Activated CD4-positive, alpha-beta T cell treated with anti-CD3 and anti-CD28 coated beads, Interleukin-2, amount 10 ng/mL, durations not matched to agents 7 days and 5 days (primary cell): ENCODE data around the gene SPN. TPM values are rescaled to one million over a fixed set of nuclear protein-coding genes. Genes with fewer than 3 reads are reported as not detected.

ENCODE experiments used
- CTCF ChIA-PET: fragments of 350-600 bp; sonication (Branson Sonifier 250); formaldehyde crosslinking; loops from one replicate; lab custom pipeline; 2021; ENCODE audit warnings: antibody characterized with exemption; lab: Charles Lee
- POLR2A ChIA-PET: fragments of 350-600 bp; sonication (Branson Sonifier 250); formaldehyde crosslinking; loops from one replicate; lab custom pipeline; 2021; ENCODE audit warnings: antibody characterized with exemption; lab: Charles Lee
- DNase-seq: peaks from one replicate; pipeline ENCODE4 v3.0.0-alpha.2; 2020
- H3K27ac Mint-ChIP-seq: one replicate; pipeline ENCODE4 v1.8.0; 2021; ENCODE audit warnings: mild to moderate bottlenecking, moderate library complexity, mixed read lengths
- H3K27me3 Mint-ChIP-seq: one replicate; pipeline ENCODE4 v1.8.0; 2021; ENCODE audit warnings: mixed read lengths
- H3K36me3 Mint-ChIP-seq: one replicate; pipeline ENCODE4 v1.8.0; 2021; ENCODE audit warnings: low read depth, mixed read lengths
- H3K4me1 Mint-ChIP-seq: one replicate; pipeline ENCODE4 v1.8.0; 2021; ENCODE audit warnings: mixed read lengths
- H3K4me3 Mint-ChIP-seq: one replicate; pipeline ENCODE4 v1.8.0; 2021; ENCODE audit warnings: mild to moderate bottlenecking, moderate library complexity, mixed read lengths
- H3K9me3 Mint-ChIP-seq: one replicate; pipeline ENCODE4 v1.8.0; 2021; ENCODE audit warnings: mixed read lengths
- total RNA-seq, 2 experiments: library from RNA; stranded (reverse); gene quantifications; one replicate each; pipeline ENCODE4 v1.2.3, GENCODE V29; 2021

SPN gene
- total RNA-seq, 2 experiments from 2014 or later: 351 to 357 TPM

GRCh38 chr16:29714972-29715371 is 51.9 kb downstream of the SPN start:
- CTCF ChIA-PET: interaction anchor here (1.0 to 3.1 kb wide), 2 partner anchors 14 to 75 kb away, joined by 4 to 9 read pairs; partner anchors contain the start of gene KIF22

DNA sequence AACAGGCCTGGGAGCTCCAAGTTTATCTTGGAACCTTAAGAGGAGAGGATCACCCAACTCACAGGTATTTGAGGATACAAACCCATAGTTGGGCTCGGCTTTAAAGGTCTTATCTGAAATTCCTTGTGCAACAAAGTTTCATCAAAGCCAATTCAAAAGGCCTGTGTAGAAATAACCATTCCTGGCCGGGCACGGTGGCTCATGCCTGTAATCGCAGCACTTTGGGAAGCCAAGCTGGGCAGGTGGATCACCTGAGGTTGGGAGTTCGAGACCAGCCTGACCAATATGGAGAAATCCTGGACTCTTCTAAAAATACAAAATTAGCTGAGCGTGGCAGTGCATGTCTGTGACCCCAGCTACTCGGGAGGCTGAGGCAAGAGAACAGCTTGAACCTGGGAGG is 54.1 kb downstream of the SPN start:
- ChIA-PET POLR2A (no interaction called here), CTCF (interaction anchor here (0.7 to 3.1 kb wide), 2 partner anchors 15 to 73 kb away, joined by 4 to 9 read pairs; partner anchors contain the start of gene KIF22)
- Mint-ChIP-seq H3K27ac (no peak overlapping the region), H3K9me3 (no peaks in the 10 kb centered on the region), H3K4me1 (peaks cover 11% of the 10 kb centered on the region), H3K27me3 (peaks cover 3% of the 10 kb centered on the region), H3K36me3 (no peaks in the 10 kb centered on the region), H3K4me3 (no peak overlapping the region)
- no peak for DNase-seq

More at GRCh38 chr16:29714972-29715371, 51.9 kb downstream of the SPN start:
- no peak overlapping the region for H3K27ac Mint-ChIP-seq
- H3K27me3 Mint-ChIP-seq: peaks cover 3% of the 10 kb centered on the region
- H3K4me1 Mint-ChIP-seq: peaks cover 9% of the 10 kb centered on the region
- POLR2A ChIA-PET: no interaction called here
- no peak for DNase-seq
- H3K36me3 Mint-ChIP-seq: no peaks in the 10 kb centered on the region
- no peaks in the 10 kb centered on the region for H3K9me3 Mint-ChIP-seq
- H3K4me3 Mint-ChIP-seq: no peak overlapping the region

GRCh38 chr16:29719063-29719462 is 56.0 kb downstream of the SPN start:
- no peak for DNase-seq
- no peaks in the 10 kb centered on the region for H3K9me3 Mint-ChIP-seq
- ChIA-PET POLR2A (no interaction called here), CTCF (interaction anchor here (0.6 to 0.9 kb wide), 2 partner anchors 15 to 53 kb away, joined by 3 read pairs; no protein-coding TSS in a partner anchor)
- no peak overlapping the region for H3K27ac Mint-ChIP-seq
- H3K4me1 Mint-ChIP-seq: peaks cover 15% of the 10 kb centered on the region
- no peak overlapping the region for H3K4me3 Mint-ChIP-seq
- peaks cover 2% of the 10 kb centered on the region for H3K27me3 Mint-ChIP-seq
- no peaks in the 10 kb centered on the region for H3K36me3 Mint-ChIP-seq

Other genes starting within 250 kb of the SPN start
- 10 to 100 TPM; 11.0 to 21.2 TPM for gene BOLA2, start 208.9 kb upstream of the SPN start, total RNA-seq
- gene SLX1B, start 208.7 kb upstream of the SPN start, total RNA-seq: 100 to 1,000 TPM in 1 of 2 experiments, 10 to 100 TPM in 1; 76.1 to 100 TPM
- 1 to 10 TPM; 2.2 to 2.9 TPM for gene SULT1A4, start 203.3 kb upstream of the SPN start, total RNA-seq
- gene NPIPB12, start 156.8 kb upstream of the SPN start, total RNA-seq: 10 to 100 TPM; 52.1 to 54.5 TPM
- gene QPRT, start 15.9 kb downstream of the SPN start, total RNA-seq: 1 to 10 TPM; 3.9 to 4.8 TPM
- gene C16orf54, start 82.7 kb downstream of the SPN start, total RNA-seq: 10 to 100 TPM; 88.3 to 92.3 TPM
- not detected for gene ZG16, start 115.0 kb downstream of the SPN start, total RNA-seq
- gene KIF22, start 127.5 kb downstream of the SPN start, total RNA-seq: 100 to 1,000 TPM; 244 to 253 TPM
- gene MAZ, start 143.3 kb downstream of the SPN start, total RNA-seq: 100 to 1,000 TPM; 528 to 590 TPM
- gene PRRT2, start 148.9 kb downstream of the SPN start, total RNA-seq: 1 to 10 TPM in 1 of 2 experiments, under 1 TPM in 1; 0.98 to 1.3 TPM
- gene PAGR1, start 152.9 kb downstream of the SPN start, total RNA-seq: 10 to 100 TPM; 26.8 to 29.6 TPM
- 100 to 1,000 TPM; 177 to 187 TPM for gene MVP, start 157.2 kb downstream of the SPN start, total RNA-seq
- gene CDIPT, start 200.0 kb downstream of the SPN start, total RNA-seq: 10 to 100 TPM; 62.5 to 82.1 TPM
- not detected for gene SEZ6L2, start 236.3 kb downstream of the SPN start, total RNA-seq
- not detected for gene ASPHD1, start 237.2 kb downstream of the SPN start, total RNA-seq